CD4-positive, alpha-beta T cell treated with Interleukin-2 at 100 ng/mL for 4 hours (primary cell): ENCODE results near the gene PPIL6.

Source experiments
- DNase-seq: peaks from one replicate; pipeline ENCODE4 v3.0.0-alpha.2; 2020; ENCODE audit warnings: low spot score

PPIL6 gene

GRCh38 chr6:109362102-109362884 lies 78.1 kb downstream of the PPIL6 start:
- DNase-seq, result no peak

- DNase-seq, result no peak
Measured at GRCh38 chr6:109360791-109361190, 79.6 kb downstream of the PPIL6 start.

- no peak for DNase-seq
Measured at GRCh38 chr6:109360281-109360680, 80.1 kb downstream of the PPIL6 start.

- no peak for DNase-seq
Measured at GRCh38 chr6:109359248-109359647, 81.2 kb downstream of the PPIL6 start.

GRCh38 chr6:109358204-109358603 lies 82.2 kb downstream of the PPIL6 start:
- no peak for DNase-seq

GRCh38 chr6:109356237-109356636 lies 84.2 kb downstream of the PPIL6 start:
- no peak for DNase-seq

GRCh38 chr6:109351231-109352130 lies 88.9 kb downstream of the PPIL6 start:
- no peak for DNase-seq

GRCh38 chr6:109349419-109349987 lies 90.9 kb downstream of the PPIL6 start:
- DNase-seq, result no peak

GRCh38 chr6:109348226-109348625 lies 92.2 kb downstream of the PPIL6 start:
- no peak for DNase-seq

- no peak for DNase-seq
Measured at GRCh38 chr6:109347779-109348178, 92.6 kb downstream of the PPIL6 start.

- no peak for DNase-seq
Measured at GRCh38 chr6:109345986-109346385, 94.4 kb downstream of the PPIL6 start.

- DNase-seq, result no peak
Measured at GRCh38 chr6:109344226-109344625, 96.2 kb downstream of the PPIL6 start.

GRCh38 chr6:109343518-109343917 lies 96.9 kb downstream of the PPIL6 start:
- DNase-seq, result no peak

- no peak for DNase-seq
Measured at GRCh38 chr6:109342911-109343310, 97.5 kb downstream of the PPIL6 start.

GRCh38 chr6:109342506-109342905 lies 97.9 kb downstream of the PPIL6 start:
- no peak for DNase-seq

- DNase-seq, result no peak
Measured at GRCh38 chr6:109340811-109341210, 99.6 kb downstream of the PPIL6 start.
